22Rv1 (cell line): ENCODE measurements around the gene WDR72.

Source experiments
- CTCF ChIP-seq: fragments of 450-650 bp; IDR thresholded peaks from 2 replicates; pipeline ENCODE4 v1.5.1; 2017; ENCODE audit warnings: mild to moderate bottlenecking
- ZFX ChIP-seq: fragments of 450-650 bp; IDR thresholded peaks from 2 replicates; pipeline ENCODE4 v1.6.1; 2017; ENCODE audit warnings: antibody characterized with exemption, borderline replicate concordance

- no peak for TF ChIP-seq CTCF
- TF ChIP-seq ZFX = no peak
Measured at GRCh38 chr15:53746101-53746500, 13.4 kb downstream of the WDR72 start.
